KMS-11 (cell line): ENCODE data around the gene SFTPA2.
"Not testable (repeated sequence)": the region's sequence is repeated elsewhere in the genome, so short reads cannot be mapped to it uniquely, and the experiment has no call there.

ENCODE experiments used
- H2AFZ ChIP-seq: fragments of 200-600 bp; sonication (generic); 2 replicates; pipeline ENCODE4 v1.6.1; 2016; ENCODE audit warnings: antibody characterized with exemption, mixed run types, low read depth
- H3K27ac ChIP-seq: fragments of 200-600 bp; sonication (generic); 2 replicates; pipeline ENCODE4 v1.6.1; 2016; ENCODE audit warnings: mild to moderate bottlenecking, mixed run types
- H3K27me3 ChIP-seq: fragments of 200-600 bp; sonication (generic); 2 replicates; pipeline ENCODE4 v1.6.1; 2017; ENCODE audit warnings: mild to moderate bottlenecking, low read depth, mixed run types, moderate library complexity; ENCODE audit not compliant: insufficient read depth
- H3K36me3 ChIP-seq: fragments of 200-600 bp; sonication (generic); 2 replicates; pipeline ENCODE4 v1.6.1; 2017; ENCODE audit warnings: mild to moderate bottlenecking, mixed run types; ENCODE audit not compliant: insufficient read depth
- H3K4me1 ChIP-seq: fragments of 200-600 bp; sonication (generic); 2 replicates; pipeline ENCODE4 v1.6.1; 2016; ENCODE audit warnings: mild to moderate bottlenecking, low read depth, mixed run types; ENCODE audit not compliant: poor library complexity, severe bottlenecking
- H3K4me2 ChIP-seq: fragments of 200-600 bp; sonication (generic); 2 replicates; pipeline ENCODE4 v1.7.0; 2016; ENCODE audit warnings: mild to moderate bottlenecking, mixed run types
- H3K4me3 ChIP-seq: fragments of 200-600 bp; sonication (generic); IDR thresholded peaks from 2 replicates; pipeline ENCODE4 v1.6.1; 2017; ENCODE audit warnings: low read depth, low read length, mixed read lengths; ENCODE audit not compliant: insufficient read depth
- H3K79me2 ChIP-seq: fragments of 200-600 bp; sonication (generic); 2 replicates; pipeline ENCODE4 v1.6.1; 2016; ENCODE audit warnings: low read depth, mixed run types; ENCODE audit not compliant: insufficient read depth
- H3K9ac ChIP-seq: fragments of 200-600 bp; sonication (generic); 2 replicates; pipeline ENCODE4 v1.6.1; 2016; ENCODE audit warnings: mild to moderate bottlenecking, mixed run types
- H4K20me1 ChIP-seq: fragments of 200-600 bp; sonication (generic); 2 replicates; pipeline ENCODE4 v1.6.1; 2016; ENCODE audit warnings: mild to moderate bottlenecking, mixed run types; ENCODE audit not compliant: insufficient read depth
- TF ChIP-seq, protein P1 (sequence below): fragments of 200-600 bp; sonication (generic); conservative IDR thresholded peaks from 2 replicates; pipeline ENCODE4 v1.6.1; 2017; ENCODE audit warnings: low read depth, mild to moderate bottlenecking, antibody characterized with exemption, low read length, moderate library complexity, mixed read lengths

Gene SFTPA2

DNA sequence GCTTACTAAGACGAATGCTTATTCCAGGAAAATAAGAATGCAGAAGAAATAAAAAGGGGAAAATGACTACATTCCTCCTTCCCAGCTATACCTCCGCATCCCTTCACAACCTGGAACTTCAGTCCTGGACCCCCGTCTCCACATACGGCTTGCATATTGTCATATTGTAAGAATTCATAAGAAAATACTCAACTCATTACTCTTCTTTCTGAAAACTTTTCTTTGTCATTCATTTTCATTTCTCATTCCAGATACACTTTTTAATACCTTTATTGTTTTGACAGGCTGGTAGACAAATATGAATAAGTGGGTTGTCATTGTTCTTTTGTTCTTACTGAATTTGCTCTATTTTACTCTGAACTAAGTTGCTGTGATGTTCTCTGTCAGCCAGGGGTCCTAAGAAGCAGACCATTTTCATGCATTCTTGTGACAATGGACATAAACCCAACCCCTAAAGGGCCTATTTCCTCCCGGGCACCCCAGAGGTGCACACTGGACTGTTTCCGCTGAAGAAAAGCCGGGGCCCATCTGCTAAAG is 23.3 kb upstream of the SFTPA2 start:
- H3K79me2 ChIP-seq, result no peaks in the 10 kb centered on the region
- no peak overlapping the region for H3K4me2 ChIP-seq
- no peaks in the 10 kb centered on the region for H3K36me3 ChIP-seq
- TF ChIP-seq, protein P1, sequence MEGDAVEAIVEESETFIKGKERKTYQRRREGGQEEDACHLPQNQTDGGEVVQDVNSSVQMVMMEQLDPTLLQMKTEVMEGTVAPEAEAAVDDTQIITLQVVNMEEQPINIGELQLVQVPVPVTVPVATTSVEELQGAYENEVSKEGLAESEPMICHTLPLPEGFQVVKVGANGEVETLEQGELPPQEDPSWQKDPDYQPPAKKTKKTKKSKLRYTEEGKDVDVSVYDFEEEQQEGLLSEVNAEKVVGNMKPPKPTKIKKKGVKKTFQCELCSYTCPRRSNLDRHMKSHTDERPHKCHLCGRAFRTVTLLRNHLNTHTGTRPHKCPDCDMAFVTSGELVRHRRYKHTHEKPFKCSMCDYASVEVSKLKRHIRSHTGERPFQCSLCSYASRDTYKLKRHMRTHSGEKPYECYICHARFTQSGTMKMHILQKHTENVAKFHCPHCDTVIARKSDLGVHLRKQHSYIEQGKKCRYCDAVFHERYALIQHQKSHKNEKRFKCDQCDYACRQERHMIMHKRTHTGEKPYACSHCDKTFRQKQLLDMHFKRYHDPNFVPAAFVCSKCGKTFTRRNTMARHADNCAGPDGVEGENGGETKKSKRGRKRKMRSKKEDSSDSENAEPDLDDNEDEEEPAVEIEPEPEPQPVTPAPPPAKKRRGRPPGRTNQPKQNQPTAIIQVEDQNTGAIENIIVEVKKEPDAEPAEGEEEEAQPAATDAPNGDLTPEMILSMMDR, result no peak
- H3K9ac ChIP-seq, result no peak overlapping the region
- H3K4me3 ChIP-seq, result no peak overlapping the region
- no peak overlapping the region for H2AFZ ChIP-seq
- H3K4me1 ChIP-seq, result no peaks in the 10 kb centered on the region
- H4K20me1 ChIP-seq, result no peaks in the 10 kb centered on the region
- H3K27me3 ChIP-seq, result no peaks in the 10 kb centered on the region
- H3K27ac ChIP-seq, result no peak overlapping the region

DNA sequence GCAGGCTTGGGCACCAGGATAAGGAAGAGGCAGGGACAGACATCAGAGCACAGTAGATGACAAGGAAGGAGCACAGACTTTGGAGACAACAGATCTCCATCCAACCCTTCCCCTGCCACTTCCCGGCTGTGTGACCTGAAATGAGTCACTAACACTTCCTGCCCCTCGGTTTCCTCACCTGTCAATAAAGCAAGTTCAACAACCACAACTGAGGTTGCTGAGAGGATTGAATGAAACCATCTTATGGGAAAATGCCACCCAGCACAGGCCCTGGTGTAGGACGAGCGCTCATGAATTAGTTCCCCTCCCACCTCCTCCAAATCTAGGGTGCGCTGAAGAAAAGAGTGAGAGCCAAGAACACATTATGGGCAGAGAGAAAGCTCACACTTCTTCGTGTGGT is 22.7 kb upstream of the SFTPA2 start:
- H3K36me3 ChIP-seq, H3K4me2 ChIP-seq, H3K27ac ChIP-seq, H3K4me3 ChIP-seq, H3K4me1 ChIP-seq, H3K9ac ChIP-seq, H4K20me1 ChIP-seq, H3K79me2 ChIP-seq, H2AFZ ChIP-seq, H3K27me3 ChIP-seq: not testable (repeated sequence)

DNA sequence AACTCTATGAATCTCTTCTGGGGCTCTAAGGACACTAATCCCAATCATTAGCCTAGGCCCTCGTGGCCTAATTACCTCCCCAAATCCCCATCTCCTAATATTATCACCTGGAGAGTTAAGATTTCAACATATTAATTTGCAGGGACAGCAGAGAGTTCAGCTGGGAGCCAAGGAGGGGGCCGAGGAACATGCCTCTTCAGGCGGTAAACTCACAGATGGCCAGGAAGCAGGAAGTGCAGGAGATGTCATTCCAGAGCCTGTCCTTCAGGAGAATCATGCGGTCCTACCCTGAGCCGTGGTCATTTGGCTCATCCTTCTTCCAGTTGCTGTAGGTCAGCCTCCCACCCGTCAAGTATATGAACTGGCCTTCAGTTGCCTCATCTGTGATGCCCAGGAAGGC is 21.9 kb upstream of the SFTPA2 start:
- no peaks in the 10 kb centered on the region for H3K4me1 ChIP-seq
- H2AFZ ChIP-seq, result no peak overlapping the region
- no peaks in the 10 kb centered on the region for H3K27me3 ChIP-seq
- TF ChIP-seq, protein P1, result no peak
- no peak overlapping the region for H3K4me3 ChIP-seq
- no peaks in the 10 kb centered on the region for H4K20me1 ChIP-seq
- H3K27ac ChIP-seq, result no peak overlapping the region
- H3K36me3 ChIP-seq, result no peaks in the 10 kb centered on the region
- H3K79me2 ChIP-seq, result no peaks in the 10 kb centered on the region
- no peak overlapping the region for H3K4me2 ChIP-seq
- H3K9ac ChIP-seq, result no peak overlapping the region

DNA sequence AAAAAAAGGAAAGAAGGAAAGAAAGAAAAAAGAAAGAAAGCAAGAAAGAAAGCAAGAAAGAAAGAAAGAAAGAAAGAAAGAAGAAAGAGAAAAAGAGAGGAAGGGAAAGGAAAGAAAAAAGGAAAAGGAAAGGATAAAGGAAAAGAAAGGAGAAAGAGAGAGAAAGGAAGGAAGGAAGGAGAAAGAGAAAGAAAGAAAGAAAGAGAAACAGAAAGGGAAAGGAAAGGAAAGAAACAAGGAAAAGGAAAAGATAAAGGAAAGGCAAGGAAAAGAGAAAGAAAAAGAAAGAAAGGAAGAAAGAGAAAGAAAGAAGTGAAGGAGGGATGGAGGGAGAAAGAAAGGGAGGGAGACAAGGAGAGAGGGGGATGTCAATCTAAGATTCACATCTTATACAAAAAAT is 20.8 kb upstream of the SFTPA2 start:
- Histone ChIP-seq H3K4me3 (no peak overlapping the region), H3K27ac (no peak overlapping the region), H4K20me1 (no peaks in the 10 kb centered on the region), H3K4me1 (no peaks in the 10 kb centered on the region), H3K4me2 (no peak overlapping the region), H2AFZ (no peak overlapping the region), H3K27me3 (no peaks in the 10 kb centered on the region), H3K79me2 (no peaks in the 10 kb centered on the region), H3K9ac (no peak overlapping the region), H3K36me3 (no peaks in the 10 kb centered on the region)
- TF ChIP-seq, protein P1, result no peak

DNA sequence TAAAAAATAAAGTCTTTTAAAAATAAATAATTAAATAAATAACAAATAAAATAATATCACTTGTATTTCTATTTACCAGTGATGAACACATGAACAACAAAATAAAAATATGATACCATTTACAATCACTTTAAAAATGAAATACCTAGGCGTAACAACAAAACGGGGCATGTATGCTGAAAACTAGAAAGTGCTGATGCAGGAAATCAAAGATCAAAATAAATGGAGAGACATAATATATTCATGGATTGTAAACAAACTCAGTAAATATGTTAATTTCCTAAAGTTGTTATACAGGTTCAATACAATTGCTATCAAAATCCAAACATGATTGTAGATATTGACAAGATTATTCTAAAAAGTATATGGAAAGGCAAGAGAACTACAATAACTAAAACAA is 19.2 kb upstream of the SFTPA2 start:
- Histone ChIP-seq H3K4me1 (no peaks in the 10 kb centered on the region), H3K36me3 (no peaks in the 10 kb centered on the region), H3K79me2 (no peaks in the 10 kb centered on the region), H2AFZ (no peak overlapping the region), H3K4me3 (no peak overlapping the region), H3K4me2 (no peak overlapping the region), H4K20me1 (no peaks in the 10 kb centered on the region), H3K27me3 (no peaks in the 10 kb centered on the region), H3K9ac (no peak overlapping the region), H3K27ac (no peak overlapping the region)
- TF ChIP-seq, protein P1, result no peak

DNA sequence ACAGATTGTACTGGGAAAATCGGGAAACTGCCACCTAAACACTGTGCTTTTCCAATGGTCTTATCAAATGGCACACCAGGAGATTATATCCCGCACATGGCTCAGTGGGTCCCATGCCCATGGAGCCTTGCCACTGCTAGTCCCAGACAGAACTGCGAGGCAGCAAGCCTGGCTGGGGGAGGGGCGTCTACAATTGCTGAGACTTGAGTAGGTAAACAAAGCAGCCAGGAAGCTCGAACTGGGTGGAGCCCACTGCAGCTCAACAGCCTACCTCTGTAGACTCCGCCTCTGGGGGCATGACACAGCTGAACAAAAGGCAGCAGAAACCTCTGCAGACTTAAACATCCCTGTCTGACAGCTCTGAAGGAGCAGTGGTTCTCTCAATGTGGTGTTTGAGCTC is 10.4 kb upstream of the SFTPA2 start:
- H3K36me3 ChIP-seq, H3K27me3 ChIP-seq, H3K4me3 ChIP-seq, H3K79me2 ChIP-seq, H4K20me1 ChIP-seq, H3K9ac ChIP-seq, H3K27ac ChIP-seq, H2AFZ ChIP-seq, H3K4me1 ChIP-seq, H3K4me2 ChIP-seq: not testable (repeated sequence)
